ENCODE data around the gene C20orf173. TPM values are rescaled to one million over a fixed set of nuclear protein-coding genes. Genes with fewer than 3 reads are reported as not detected.
"Not testable (repeated sequence)": the region's sequence is repeated elsewhere in the genome, so short reads cannot be mapped to it uniquely, and the experiment has no call there.

Gene C20orf173
- total RNA-seq, 1 donor from 2014 or later, result not detected

- DNase-seq (ENCODE audit: low read depth), result no peak
- no peak for TF ChIP-seq CTCF (conservative IDR thresholded peaks at IDR 0.05; ENCODE audit: low read depth, low read length)
These were observed 22.1 kb upstream of the C20orf173 start for GRCh38 chr20:35551503-35551902.

GRCh38 chr20:35547329-35547728 is 17.9 kb upstream of the C20orf173 start:
- DNase-seq (ENCODE audit: low read depth), result no peak
- no peak for TF ChIP-seq CTCF (conservative IDR thresholded peaks at IDR 0.05; ENCODE audit: low read depth, low read length)
- no peak overlapping the region for H3K4me3 ChIP-seq (ENCODE audit: low read depth, low read length)

More at GRCh38 chr20:35551503-35551902, 22.1 kb upstream of the C20orf173 start:
- H3K4me3 ChIP-seq (ENCODE audit: low read depth, low read length), result no peak overlapping the region

GRCh38 chr20:35546127-35546526 is 16.7 kb upstream of the C20orf173 start:
- no peak overlapping the region for H3K4me3 ChIP-seq (ENCODE audit: low read depth, low read length)
- DNase-seq (ENCODE audit: low read depth), result no peak
- no peak for TF ChIP-seq CTCF (conservative IDR thresholded peaks at IDR 0.05; ENCODE audit: low read depth, low read length)

- DNase-seq (ENCODE audit: low read depth); H3K4me3 ChIP-seq (ENCODE audit: low read depth, low read length): not testable (repeated sequence)
These were observed 15.5 kb upstream of the C20orf173 start for GRCh38 chr20:35544941-35545340.

GRCh38 chr20:35544436-35544835 is 15.0 kb upstream of the C20orf173 start:
- DNase-seq (ENCODE audit: low read depth), result no peak
- no peak for TF ChIP-seq CTCF (conservative IDR thresholded peaks at IDR 0.05; ENCODE audit: low read depth, low read length)
- H3K4me3 ChIP-seq (ENCODE audit: low read depth, low read length), result no peak overlapping the region

GRCh38 chr20:35542990-35543389 is 13.5 kb upstream of the C20orf173 start:
- H3K4me3 ChIP-seq (ENCODE audit: low read depth, low read length), result no peak overlapping the region
- DNase-seq (ENCODE audit: low read depth), result no peak

GRCh38 chr20:35541783-35542662 is 12.6 kb upstream of the C20orf173 start, which contains the start of gene ERGIC3:
Gene ERGIC3, plus strand, starts transcription at chr20:35542078. Its CDS starts 20 bp downstream, at chr20:35542098.
- no peak for DNase-seq (ENCODE audit: low read depth)
- peak within 1 kb of the TSS; percentile 96 for H3K4me3 ChIP-seq (ENCODE audit: low read depth, low read length)
- no peak for TF ChIP-seq CTCF (conservative IDR thresholded peaks at IDR 0.05; ENCODE audit: low read depth, low read length)

More at GRCh38 chr20:35542990-35543389, 13.5 kb upstream of the C20orf173 start:
- TF ChIP-seq CTCF (conservative IDR thresholded peaks at IDR 0.05; ENCODE audit: low read depth, low read length), result no peak
